ENCODE results near the gene SLC10A6. TPM values are rescaled to one million over a fixed set of nuclear protein-coding genes. Genes with fewer than 3 reads are reported as not detected.
A peak's percentile ranks its signal among the peaks of the same experiment; 100 is the strongest.

Gene SLC10A6
- total RNA-seq, 1 experiment from 2014 or later: not detected

- no peaks in the 10 kb centered on the region for H3K9me3 Mint-ChIP-seq
- no peak overlapping the region for H3K9ac ChIP-seq (ENCODE audit: extremely low read depth, insufficient read length, low read length)
- H3K27ac Mint-ChIP-seq: peak overlapping the region in 1 of 3 experiments; percentile 19; a peak in 1 of 7 replicates
- H3K79me2 ChIP-seq (ENCODE audit: insufficient read depth, low read length): no peaks in the 10 kb centered on the region
- no peak overlapping the region for H4K8ac ChIP-seq (replicated peaks; ENCODE audit: insufficient read length, low read depth, low read length)
- no peaks in the 10 kb centered on the region for H3K27me3 Mint-ChIP-seq (ENCODE audit: low read depth)
- H2BK5ac ChIP-seq (ENCODE audit: insufficient read length, low read length): no peak overlapping the region
- no peak overlapping the region for H2AFZ ChIP-seq (ENCODE audit: low read length)
- no peak overlapping the region for H2BK15ac ChIP-seq (ENCODE audit: low read depth, low read length)
- no peaks in the 10 kb centered on the region for H3K79me1 ChIP-seq (ENCODE audit: insufficient read depth, low read depth, low read length, poor library complexity, severe bottlenecking)
- H3K56ac ChIP-seq (ENCODE audit: insufficient read length, low read depth, low read length): no peak overlapping the region
- no peak overlapping the region for H4K91ac ChIP-seq (ENCODE audit: insufficient read length, low read depth, low read length)
- WGBS (ENCODE audit: extremely low coverage, insufficient read length, low lambda C conversion rate): no CpG with 5 or more reads among the region's 4 CpGs
- H3K18ac ChIP-seq (ENCODE audit: insufficient read length, low read depth, low read length): no peak overlapping the region
- no peak overlapping the region for H2AK5ac ChIP-seq (ENCODE audit: insufficient read length, low read length)
- H3K23me2 ChIP-seq (ENCODE audit: insufficient read length, low read depth, low read length, poor library complexity, severe bottlenecking): no peaks in the 10 kb centered on the region
- H3K4me3 Mint-ChIP-seq: no peak overlapping the region
- no peak overlapping the region for H2BK20ac ChIP-seq (ENCODE audit: low read depth, low read length, poor library complexity, severe bottlenecking)
- no peak overlapping the region for H4K5ac ChIP-seq (ENCODE audit: insufficient read length, low read depth, low read length)
- no peak for TF ChIP-seq CTCF (conservative IDR thresholded peaks at IDR 0.05)
- no peak overlapping the region for H3K27ac ChIP-seq (ENCODE audit: insufficient read length, low read depth, low read length)
- H3K4ac ChIP-seq (ENCODE audit: low read depth, low read length): no peak overlapping the region
- H2BK120ac ChIP-seq (ENCODE audit: low read depth, low read length, poor library complexity, severe bottlenecking): no peak overlapping the region
- H3K23ac ChIP-seq (ENCODE audit: insufficient read length, low read depth, low read length): no peak overlapping the region
- H3K27me3 ChIP-seq (ENCODE audit: insufficient read depth, low read length): no peaks in the 10 kb centered on the region
- H3K36me3 Mint-ChIP-seq (ENCODE audit: insufficient read depth in 1 of 3, low read depth in 3 of 3): peaks cover 21 to 40% (median 32%) of the 10 kb centered on the region in 3 experiments
- H3K9me3 ChIP-seq (ENCODE audit: control insufficient read depth, low read depth, low read length): no peaks in the 10 kb centered on the region
- peaks cover 2 to 3% of the 10 kb centered on the region in 2 experiments; a peak in 3 of 4 replicates for H3K4me1 Mint-ChIP-seq
- H2BK12ac ChIP-seq (ENCODE audit: insufficient read length, low read depth, low read length): no peak overlapping the region
- H4K20me1 ChIP-seq (ENCODE audit: control insufficient read depth, insufficient read depth, insufficient read length): no peaks in the 10 kb centered on the region
- no peaks in the 10 kb centered on the region for H3K4me1 ChIP-seq (ENCODE audit: insufficient read depth, low read length)
- no peak for DNase-seq
- H3K14ac ChIP-seq (ENCODE audit: insufficient read depth, low read length): no peak overlapping the region
- no peak overlapping the region for H3T11ph ChIP-seq (ENCODE audit: low read length)
- H3K4me2 ChIP-seq (ENCODE audit: insufficient read depth, insufficient read length, low read length): no peak overlapping the region
These were observed 71.0 kb downstream of the SLC10A6 start for GRCh38 chr4:86778175-86778574.

Measured in H9 (cell line).